H1 (cell line): ENCODE data around the gene TMEM273. TPM values are rescaled to one million over a fixed set of nuclear protein-coding genes. Genes with fewer than 3 reads are reported as not detected.

Source experiments
- CTCF ChIA-PET: fragments of 300-600 bp; sonication (Branson Sonifier 250); formaldehyde crosslinking; loops from one replicate; lab custom pipeline; 2021; ENCODE audit not compliant: partially characterized antibody; lab: Charles Lee
- POLR2A ChIA-PET: fragments of 300-600 bp; sonication (Branson Sonifier 250); formaldehyde crosslinking; loops from one replicate; lab custom pipeline; 2021; ENCODE audit warnings: inconsistent platforms; ENCODE audit not compliant: partially characterized antibody; lab: Charles Lee
- DNase-seq, 2 experiments: peaks; one replicate each; pipeline versions ENCODE4 v3.0.0 to v3.0.0-alpha.2; 2010 to 2022; ENCODE audit warnings: low spot score in 2 of 2, low read depth in 1 of 2, mixed read lengths in 1 of 2
- FAIRE-seq: peaks from 2 replicates; lab custom pipeline; 2011; peaks lifted over from hg19 to GRCh38; lab: Jason Lieb, UNC
- H2AFZ ChIP-seq: 2 replicates; pipeline ENCODE4 v1.8.1; 2012; ENCODE audit warnings: low read length, inconsistent platforms
- H2AK5ac ChIP-seq: 2 replicates; pipeline ENCODE4 v1.6.1; 2013; ENCODE audit warnings: low read depth, low read length
- H2BK120ac ChIP-seq: replicated peaks from 2 replicates; pipeline ENCODE3; 2013; ENCODE audit warnings: low read depth, low read length, inconsistent platforms
- H2BK12ac ChIP-seq: 2 replicates; pipeline ENCODE4 v1.6.1; 2013; ENCODE audit warnings: low read depth, low read length
- H2BK15ac ChIP-seq: 2 replicates; pipeline ENCODE4 v1.6.1; 2013; ENCODE audit warnings: low read length
- H2BK20ac ChIP-seq: 2 replicates; pipeline ENCODE4 v1.6.1; 2013; ENCODE audit warnings: low read length
- H2BK5ac ChIP-seq: 2 replicates; pipeline ENCODE4 v1.6.1; 2013; ENCODE audit warnings: low read depth, low read length
- H3K14ac ChIP-seq: 2 replicates; pipeline ENCODE4 v1.6.1; 2013; ENCODE audit warnings: inconsistent platforms; ENCODE audit not compliant: insufficient read length
- H3K18ac ChIP-seq: 2 replicates; pipeline ENCODE4 v1.6.1; 2013; ENCODE audit warnings: low read length; ENCODE audit errors: extremely low read depth
- H3K23ac ChIP-seq: 2 replicates; pipeline ENCODE4 v1.6.1; 2013; ENCODE audit warnings: inconsistent platforms; ENCODE audit not compliant: insufficient read length
- H3K23me2 ChIP-seq: 2 replicates; pipeline ENCODE4 v1.6.1; 2013; ENCODE audit warnings: low read depth, low read length
- H3K27ac ChIP-seq: 2 replicates; pipeline ENCODE4 v1.6.1; 2011; ENCODE audit warnings: low read depth, low read length, inconsistent platforms
- H3K27me3 ChIP-seq, 4 experiments: replicated peaks in 1 of 4; 1 replicate in 1 of 4; 2 replicates in 3 of 4; pipeline versions ENCODE4 v1.6.1 to v1.8.1; 2011 to 2013; ENCODE audit warnings: low read length in 3 of 4, mild to moderate bottlenecking in 3 of 4, inconsistent platforms in 2 of 4, mixed read lengths in 2 of 4, moderate library complexity in 1 of 4; ENCODE audit not compliant: control insufficient read depth in 3 of 4, insufficient read depth in 3 of 4; ENCODE audit errors: extremely low read depth in 1 of 4
- H3K36me3 ChIP-seq, 4 experiments: 2 replicates each; pipeline versions ENCODE4 v1.6.1 to v1.8.1; 2011 to 2013; ENCODE audit warnings: mild to moderate bottlenecking in 4 of 4, low read length in 3 of 4, moderate library complexity in 2 of 4, control low read depth in 1 of 4, inconsistent platforms in 1 of 4; ENCODE audit not compliant: insufficient read depth in 4 of 4, control insufficient read depth in 2 of 4
- H3K4ac ChIP-seq: replicated peaks from 2 replicates; pipeline ENCODE3; 2013; ENCODE audit warnings: low read length, low read depth, mixed read lengths, inconsistent platforms; ENCODE audit not compliant: insufficient read length
- H3K4me1 ChIP-seq, 4 experiments: replicated peaks in 1 of 4; 1 replicate in 1 of 4; 2 replicates in 3 of 4; pipeline versions ENCODE4 v1.6.1 to v1.8.1; 2011 to 2013; ENCODE audit warnings: low read length in 3 of 4, inconsistent platforms in 2 of 4, mixed read lengths in 1 of 4; ENCODE audit not compliant: insufficient read depth in 4 of 4, control insufficient read depth in 3 of 4
- H3K4me2 ChIP-seq, 2 experiments: 2 replicates each; pipeline versions ENCODE4 v1.6.1 to v1.8.1; 2011 to 2013; ENCODE audit warnings: low read depth in 2 of 2, low read length in 2 of 2, control low read depth in 1 of 2, inconsistent platforms in 1 of 2, mild to moderate bottlenecking in 1 of 2; ENCODE audit not compliant: insufficient read depth in 1 of 2
- H3K4me3 ChIP-seq, 4 experiments: fragments of 200-600, 300-600 bp in 1 of 4; sonication (generic), shearing (Covaris generic), sonication (Bioruptor Twin) in 1 of 4; 2 replicates each; pipeline versions ENCODE4 v1.5.1 to v1.8.1; 2011 to 2016; ENCODE audit warnings: low read length in 4 of 4, low read depth in 3 of 4, control low read depth in 2 of 4, inconsistent platforms in 2 of 4, mild to moderate bottlenecking in 2 of 4, mixed read lengths in 1 of 4, moderate library complexity in 1 of 4; ENCODE audit not compliant: insufficient read depth in 2 of 4; ENCODE audit errors: extremely low read depth in 1 of 4
- H3K56ac ChIP-seq: replicated peaks from 2 replicates; pipeline ENCODE3; 2013; ENCODE audit warnings: low read depth, mild to moderate bottlenecking, mixed read lengths, low read length, inconsistent platforms; ENCODE audit not compliant: insufficient read length
- H3K79me1 ChIP-seq: 2 replicates; pipeline ENCODE4 v1.6.1; 2013; ENCODE audit warnings: low read depth, low read length, control low read depth
- H3K79me2 ChIP-seq, 2 experiments: 2 replicates each; pipeline versions ENCODE4 v1.6.1 to v1.8.1; 2012 to 2013; ENCODE audit warnings: low read length in 2 of 2, mild to moderate bottlenecking in 2 of 2, inconsistent platforms in 1 of 2; ENCODE audit not compliant: insufficient read depth in 2 of 2, control insufficient read depth in 1 of 2
- H3K9ac ChIP-seq, 4 experiments: replicated peaks in 1 of 4; 1 replicate in 1 of 4; 2 replicates in 3 of 4; pipeline versions ENCODE4 v1.6.1 to v1.8.1; 2011 to 2013; ENCODE audit warnings: low read depth in 3 of 4, low read length in 3 of 4, control low read depth in 2 of 4, mild to moderate bottlenecking in 2 of 4, moderate library complexity in 2 of 4, inconsistent platforms in 1 of 4; ENCODE audit errors: extremely low read depth in 1 of 4
- H3K9me3 ChIP-seq, 2 experiments: 2 replicates each; pipeline versions ENCODE4 v1.6.1 to v1.8.1; 2012 to 2013; ENCODE audit warnings: mild to moderate bottlenecking in 2 of 2, moderate library complexity in 2 of 2, control low read depth in 1 of 2, inconsistent platforms in 1 of 2, low read depth in 1 of 2, low read length in 1 of 2, mixed read lengths in 1 of 2; ENCODE audit not compliant: insufficient read depth in 2 of 2
- H4K20me1 ChIP-seq, 2 experiments: replicated peaks in 1 of 2; 2 replicates each; pipeline versions ENCODE3 to v1.8.1; 2011 to 2013; ENCODE audit warnings: inconsistent platforms in 2 of 2, low read length in 2 of 2, mild to moderate bottlenecking in 1 of 2; ENCODE audit not compliant: insufficient read depth in 2 of 2, control insufficient read depth in 1 of 2
- H4K5ac ChIP-seq: 2 replicates; pipeline ENCODE4 v1.6.1; 2013; ENCODE audit warnings: low read length, low read depth, mixed read lengths, inconsistent platforms; ENCODE audit not compliant: insufficient read length
- H4K8ac ChIP-seq: 2 replicates; pipeline ENCODE4 v1.8.0; 2013; ENCODE audit warnings: mild to moderate bottlenecking, moderate library complexity, low read length, inconsistent platforms; ENCODE audit not compliant: insufficient read depth; ENCODE audit errors: extremely low read depth
- H4K91ac ChIP-seq: replicated peaks from 2 replicates; pipeline ENCODE3; 2013; ENCODE audit warnings: low read length, mixed read lengths, inconsistent platforms; ENCODE audit not compliant: insufficient read length
- BRCA1 ChIP-seq: IDR thresholded peaks from 2 replicates; pipeline ENCODE4 v1.6.1; 2012; ENCODE audit warnings: low read depth, low read length, improper control_type of control experiment
- CREB1 ChIP-seq: IDR thresholded peaks from 2 replicates; pipeline ENCODE4 v1.6.1; 2012; ENCODE audit warnings: inconsistent platforms
- EZH2 ChIP-seq: fragments of 200-600 bp; sonication (generic); IDR thresholded peaks from 2 replicates; pipeline ENCODE4 v1.7.1; 2012; ENCODE audit warnings: low read depth, mild to moderate bottlenecking, moderate library complexity, low read length, inconsistent platforms; ENCODE audit not compliant: severe bottlenecking
- GABPA ChIP-seq: IDR thresholded peaks from 2 replicates; pipeline ENCODE4 v1.6.1; 2011; ENCODE audit warnings: mild to moderate bottlenecking, low read length, moderate library complexity, borderline replicate concordance; ENCODE audit not compliant: insufficient read depth
- GTF2F1 ChIP-seq: IDR thresholded peaks from 2 replicates; pipeline ENCODE4 v1.6.1; 2012; ENCODE audit warnings: low read depth, low read length, improper control_type of control experiment, borderline replicate concordance
- NRF1 ChIP-seq: IDR thresholded peaks from 2 replicates; pipeline ENCODE4 v1.6.1; 2011; ENCODE audit warnings: mild to moderate bottlenecking, low read depth, low read length, improper control_type of control experiment
- RFX5 ChIP-seq: IDR thresholded peaks from 2 replicates; pipeline ENCODE4 v1.6.1; 2011; ENCODE audit warnings: low read depth, low read length, improper control_type of control experiment, borderline replicate concordance
- RXRA ChIP-seq: IDR thresholded peaks from 2 replicates; pipeline ENCODE4 v1.6.1; 2011; ENCODE audit warnings: low read depth, mild to moderate bottlenecking, low read length, moderate library complexity; ENCODE audit not compliant: insufficient read depth
- SIN3A ChIP-seq, 2 experiments: IDR thresholded peaks in 1 of 2; conservative IDR thresholded peaks in 1 of 2; 2 replicates each; pipeline ENCODE4 v1.6.1; 2011 to 2012; ENCODE audit warnings: low read length in 2 of 2, improper control_type of control experiment in 1 of 2, low read depth in 1 of 2, mild to moderate bottlenecking in 1 of 2
- SP1 ChIP-seq: IDR thresholded peaks from 2 replicates; pipeline ENCODE4 v1.6.1; 2011; ENCODE audit warnings: low read depth, low read length
- TAF7 ChIP-seq: optimal IDR thresholded peaks from 2 replicates; pipeline ENCODE3; 2011; ENCODE audit warnings: low read depth, mild to moderate bottlenecking, inconsistent platforms, low read length, moderate library complexity, borderline replicate concordance
- TCF12 ChIP-seq: IDR thresholded peaks from 2 replicates; pipeline ENCODE4 v1.6.1; 2011; ENCODE audit warnings: low read depth, mild to moderate bottlenecking, low read length
- TEAD4 ChIP-seq: IDR thresholded peaks from 2 replicates; pipeline ENCODE4 v1.6.1; 2012; ENCODE audit warnings: low read depth, low read length, inconsistent platforms, mixed read lengths
- ZNF274 ChIP-seq: IDR thresholded peaks from 2 replicates; pipeline ENCODE4 v1.7.0; 2012; ENCODE audit warnings: low read length, borderline replicate concordance; ENCODE audit errors: extremely low read depth
- whole genome bisulfite sequencing, 2 experiments: shearing (Covaris generic) in 1 of 2; methylation state at CpG; one replicate each; pipeline versions ENCODE4 v1.1.6 to v1.1.7; 2013 to 2015; ENCODE audit warnings: low lambda C conversion rate in 2 of 2, mixed read lengths in 2 of 2, inconsistent platforms in 1 of 2, low coverage in 1 of 2, missing lambda C conversion rate in 1 of 2; ENCODE audit not compliant: insufficient replicate concordance in 2 of 2, insufficient coverage in 1 of 2, insufficient read length in 1 of 2; ENCODE audit errors: extremely low coverage in 1 of 2, missing lambda C conversion rate in 1 of 2; 5-methylcytosine and 5-hydroxymethylcytosine counted together
- polyA plus RNA-seq, 7 experiments: library from polyadenylated mRNA; depleted of rRNA in 3 of 7; stranded (reverse) in 5 of 7; unstranded in 2 of 7; fragments of >200 nt in 5 of 7; fragments of 200-250 nt in 2 of 7; gene quantifications; 1 replicate in 5 of 7; 2 replicates in 1 of 7; 4 replicates in 1 of 7; pipeline versions ENCODE4 v1.2.1 to v1.2.3, GENCODE V29; 2011 to 2013; ENCODE audit warnings: missing spikeins in 2 of 7, mixed read lengths in 2 of 7
- total RNA-seq: library from RNA; stranded (reverse); fragmentation: NEBNext Ultra II Directional; extraction: Animal tissue kit (Norgen Biotek cat#: 25700); gene quantifications from 2 replicates; pipeline ENCODE4 v1.2.1, GENCODE V29; 2021

Gene TMEM273
- total and polyA plus RNA-seq, 2 of the 8 experiments (the other 6 are each of a cell fraction or from before 2014, with no cell fraction given), result not detected

DNA sequence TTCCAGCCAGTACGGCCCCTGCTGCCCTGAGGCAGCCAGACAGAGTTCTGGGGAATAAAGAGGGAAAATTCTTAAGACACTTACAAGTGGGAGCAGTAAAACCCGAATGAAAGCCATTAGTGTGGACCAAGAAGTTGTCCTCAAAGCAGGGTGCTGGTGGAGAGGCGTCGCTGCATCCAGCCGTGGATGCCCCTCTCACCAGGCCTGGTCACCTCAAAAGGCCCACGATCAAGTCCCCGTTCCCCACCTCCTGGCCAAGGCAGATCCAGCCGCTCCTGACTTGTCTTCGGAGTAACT, 73.5 kb downstream of the TMEM273 start:
- Histone ChIP-seq H3K27ac (no peak overlapping the region), H2AK5ac (no peak overlapping the region), H3K56ac (no peak overlapping the region), H2BK5ac (no peak overlapping the region), H2BK15ac (no peak overlapping the region), H3K4me2 (peak overlapping the region; percentile 68 to 87), H3K9ac (peak overlapping the region in 3 of 4 experiments; percentile 38 to 74 (median 57); a peak in 5 of 7 replicates), H2BK12ac (no peak overlapping the region), H3K36me3 (no peaks in the 10 kb centered on the region), H2BK120ac (no peak overlapping the region), H4K91ac (no peak overlapping the region), H3K27me3 (peaks cover 0 to 11% (median 6%) of the 10 kb centered on the region in 4 experiments; a peak in 5 of 7 replicates), H2BK20ac (no peak overlapping the region), H3K79me2 (no peaks in the 10 kb centered on the region), H3K4ac (no peak overlapping the region), H3K9me3 (no peaks in the 10 kb centered on the region), H3K14ac (no peak overlapping the region), H3K4me1 (no peaks in the 10 kb centered on the region), H3K79me1 (no peaks in the 10 kb centered on the region), H3K4me3 (peak overlapping the region; percentile 54 to 70 (median 60)), H3K23me2 (peaks cover 3% of the 10 kb centered on the region; the same call in 1 of the 2 replicates), H2AFZ (peak overlapping the region; percentile 35; the same call in 1 of the 2 replicates), H3K23ac (no peak overlapping the region), H3K18ac (no peak overlapping the region), H4K20me1 (no peaks in the 10 kb centered on the region), H4K5ac (no peak overlapping the region), H4K8ac (peak overlapping the region; percentile 88; the same call in 1 of the 2 replicates)
- DNase-seq (no peak), FAIRE-seq (no peak)
- 36% methylated on average over 9 of the region's 9 CpGs; no CpG with 5 or more reads in 1 of the 2 experiments for WGBS, 2 experiments
- ChIA-PET CTCF (interaction anchor here (0.9 to 1.4 kb wide), 3 partner anchors 98 to 458 kb away, joined by 3 to 6 read pairs (median 4); no protein-coding TSS in a partner anchor), POLR2A (no interaction called here)
- no peak for TF ChIP-seq TCF12
- TF ChIP-seq TAF7, result no peak
- TF ChIP-seq SP1, result no peak
- no peak for TF ChIP-seq EZH2
- no peak for TF ChIP-seq NRF1
- no peak for TF ChIP-seq CREB1
- TF ChIP-seq TEAD4, result no peak
- TF ChIP-seq ZNF274, result no peak
- TF ChIP-seq GTF2F1, result no peak
- TF ChIP-seq GABPA, result no peak
- no peak for TF ChIP-seq RFX5
- TF ChIP-seq BRCA1, result no peak
- TF ChIP-seq SIN3A (conservative IDR thresholded peaks at IDR 0.05 in 1 of 2, IDR thresholded peaks at IDR 0.05 in 1 of 2; ENCODE audit: low read depth in 1 of 2, low read length in 2 of 2), result no peak
- TF ChIP-seq RXRA, result no peak
